ENCODE data around the gene MIER2.
A peak's percentile ranks its signal among the peaks of the same experiment; 100 is the strongest.

Gene MIER2

GRCh38 chr19:377801-378581 lies 33.4 kb upstream of the MIER2 start:
- no peak for DNase-seq

- DNase-seq = no peak
These were observed 31.5 kb upstream of the MIER2 start for GRCh38 chr19:376111-376470.

- DNase-seq = no peak
These were observed 31.0 kb upstream of the MIER2 start for GRCh38 chr19:375395-376110.

GRCh38 chr19:374886-375235 lies 30.3 kb upstream of the MIER2 start:
- no peak for DNase-seq

- DNase-seq = peak in 2 of 3 experiments; percentile 57 to 72
These were observed 29.7 kb upstream of the MIER2 start for GRCh38 chr19:374183-374885.

GRCh38 chr19:373391-374182 lies 29.0 kb upstream of the MIER2 start:
- no peak for DNase-seq

GRCh38 chr19:372306-372890 lies 27.8 kb upstream of the MIER2 start:
- DNase-seq = peak in 2 of 3 experiments; percentile 64 to 77

GRCh38 chr19:371501-372168 lies 27.0 kb upstream of the MIER2 start:
- DNase-seq = peak in 2 of 3 experiments; percentile 64 to 86

- DNase-seq = no peak
These were observed 26.2 kb upstream of the MIER2 start for GRCh38 chr19:370641-371330.

- no peak for DNase-seq
These were observed 25.3 kb upstream of the MIER2 start for GRCh38 chr19:369876-370275.

- no peak for DNase-seq
These were observed 24.7 kb upstream of the MIER2 start for GRCh38 chr19:369256-369655.

GRCh38 chr19:368630-369024 lies 24.0 kb upstream of the MIER2 start:
- DNase-seq = no peak

GRCh38 chr19:367963-368629 lies 23.5 kb upstream of the MIER2 start:
- DNase-seq = no peak

GRCh38 chr19:367561-367960 lies 23.0 kb upstream of the MIER2 start:
- DNase-seq = peak in 1 of 3 experiments; percentile 69

- DNase-seq = no peak
These were observed 22.4 kb upstream of the MIER2 start for GRCh38 chr19:366951-367350.

GRCh38 chr19:366205-366783 lies 21.7 kb upstream of the MIER2 start:
- no peak for DNase-seq

- no peak for DNase-seq
These were observed 20.1 kb upstream of the MIER2 start for GRCh38 chr19:364496-365287.

GRCh38 chr19:362683-363082 lies 18.1 kb upstream of the MIER2 start:
- no peak for DNase-seq

GRCh38 chr19:362154-362553 lies 17.6 kb upstream of the MIER2 start:
- DNase-seq = no peak

- no peak for DNase-seq
These were observed 15.0 kb upstream of the MIER2 start for GRCh38 chr19:359653-359925.
